LNCaP clone FGC (cell line): ENCODE results near the gene SSH2.
"Not testable (repeated sequence)": the region's sequence is repeated elsewhere in the genome, so short reads cannot be mapped to it uniquely, and the experiment has no call there.

Experiments used
- DNase-seq: peaks from one replicate; pipeline ENCODE4 v3.0.0-alpha.2; 2011; ENCODE audit warnings: low read depth
- H3K4me3 ChIP-seq: 2 replicates; pipeline ENCODE4 v1.5.1; 2011; ENCODE audit warnings: mild to moderate bottlenecking, low read depth, low read length, control low read depth
- CTCF ChIP-seq: IDR thresholded peaks from 2 replicates; pipeline ENCODE4 v1.5.1; 2012; ENCODE audit warnings: mild to moderate bottlenecking; ENCODE audit not compliant: control insufficient read depth, insufficient read depth; ENCODE audit errors: extremely low read depth

The SSH2 gene

DNA sequence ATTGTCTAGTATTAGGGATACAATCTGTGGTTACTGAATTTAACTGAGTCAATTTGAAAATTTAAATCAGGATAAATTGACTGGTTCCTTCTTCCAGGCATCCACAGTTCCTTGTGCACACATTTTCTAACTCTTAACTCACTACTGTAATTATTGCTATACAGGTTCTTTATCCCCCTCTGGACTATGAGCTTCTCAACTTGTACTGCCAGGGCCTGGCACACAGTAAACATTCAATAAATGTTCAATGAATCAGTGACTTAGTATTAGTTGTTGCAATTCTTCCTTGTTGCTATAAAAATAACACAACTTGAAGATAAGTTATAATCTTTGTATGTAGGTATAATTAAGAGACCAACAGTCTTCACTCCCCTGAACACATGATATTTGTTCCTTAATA lies 67.9 kb downstream of the SSH2 start:
- H3K4me3 ChIP-seq, result no peak overlapping the region
- no peak for TF ChIP-seq CTCF
- DNase-seq, result no peak

GRCh38 chr17:29859445-29859844 lies 70.6 kb downstream of the SSH2 start:
- not testable (repeated sequence) for DNase-seq

DNA sequence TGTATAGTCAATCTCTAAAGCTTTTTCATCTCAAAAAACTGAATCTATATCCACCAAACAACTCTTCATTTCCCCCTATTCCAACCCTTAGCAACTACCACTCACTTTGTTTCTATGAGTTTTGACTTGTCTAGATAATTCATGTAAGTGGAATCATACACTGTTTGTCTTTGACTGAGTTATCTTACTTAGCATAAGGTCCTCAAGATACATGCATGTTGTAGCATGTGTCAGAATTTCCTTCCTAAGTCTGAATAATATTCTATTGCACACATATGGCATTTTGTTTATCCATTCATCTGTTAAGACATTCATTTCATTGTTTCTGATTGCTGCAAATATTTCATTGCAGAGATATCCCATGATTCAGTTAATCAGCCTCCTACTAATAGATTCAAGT lies 72.2 kb downstream of the SSH2 start:
- TF ChIP-seq CTCF, result no peak
- no peak for DNase-seq
- H3K4me3 ChIP-seq, result no peak overlapping the region

More at GRCh38 chr17:29859445-29859844, 70.6 kb downstream of the SSH2 start:
- H3K4me3 ChIP-seq, result not testable (repeated sequence)

DNA sequence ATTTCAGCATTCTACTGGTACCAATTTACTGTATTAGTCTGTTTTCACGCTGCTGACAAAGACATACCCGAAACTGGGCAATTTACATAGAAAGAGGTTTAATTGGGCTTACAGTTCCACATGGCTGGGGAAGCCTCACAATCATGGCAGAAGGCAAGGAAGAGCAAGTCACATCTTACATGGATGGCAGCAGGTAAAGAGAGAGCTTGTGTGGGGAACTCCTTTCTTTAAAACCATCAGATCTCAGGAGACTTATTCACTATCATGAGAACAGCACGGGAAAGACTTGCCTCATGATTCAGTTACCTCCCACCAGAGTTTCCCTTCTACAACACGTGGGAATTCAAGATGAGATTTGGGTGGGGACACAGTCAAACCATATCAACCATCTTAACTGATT lies 72.9 kb downstream of the SSH2 start:
- H3K4me3 ChIP-seq, DNase-seq: not testable (repeated sequence)

DNA sequence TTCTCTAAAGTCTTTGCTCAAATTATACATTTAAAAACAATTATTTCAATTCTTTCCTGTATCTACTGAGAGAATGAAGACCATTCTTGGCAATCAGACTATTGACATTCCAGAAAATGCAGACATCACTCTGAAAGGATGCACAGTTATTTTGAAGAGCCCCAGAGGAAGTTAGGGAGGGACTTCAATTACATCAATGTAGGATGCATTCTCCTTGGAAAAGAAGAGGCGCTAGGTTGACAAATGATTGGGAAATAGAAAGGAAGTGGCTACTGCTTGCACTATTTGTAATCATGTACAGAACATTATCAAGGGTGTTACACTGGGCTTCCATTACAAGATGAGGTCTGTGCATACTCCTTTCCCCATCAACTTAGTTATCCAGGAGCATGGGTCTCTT lies 74.3 kb downstream of the SSH2 start:
- DNase-seq, result no peak
- H3K4me3 ChIP-seq, result no peak overlapping the region
- no peak for TF ChIP-seq CTCF

GRCh38 chr17:29848737-29849136 lies 81.3 kb downstream of the SSH2 start:
- DNase-seq, result no peak

DNA sequence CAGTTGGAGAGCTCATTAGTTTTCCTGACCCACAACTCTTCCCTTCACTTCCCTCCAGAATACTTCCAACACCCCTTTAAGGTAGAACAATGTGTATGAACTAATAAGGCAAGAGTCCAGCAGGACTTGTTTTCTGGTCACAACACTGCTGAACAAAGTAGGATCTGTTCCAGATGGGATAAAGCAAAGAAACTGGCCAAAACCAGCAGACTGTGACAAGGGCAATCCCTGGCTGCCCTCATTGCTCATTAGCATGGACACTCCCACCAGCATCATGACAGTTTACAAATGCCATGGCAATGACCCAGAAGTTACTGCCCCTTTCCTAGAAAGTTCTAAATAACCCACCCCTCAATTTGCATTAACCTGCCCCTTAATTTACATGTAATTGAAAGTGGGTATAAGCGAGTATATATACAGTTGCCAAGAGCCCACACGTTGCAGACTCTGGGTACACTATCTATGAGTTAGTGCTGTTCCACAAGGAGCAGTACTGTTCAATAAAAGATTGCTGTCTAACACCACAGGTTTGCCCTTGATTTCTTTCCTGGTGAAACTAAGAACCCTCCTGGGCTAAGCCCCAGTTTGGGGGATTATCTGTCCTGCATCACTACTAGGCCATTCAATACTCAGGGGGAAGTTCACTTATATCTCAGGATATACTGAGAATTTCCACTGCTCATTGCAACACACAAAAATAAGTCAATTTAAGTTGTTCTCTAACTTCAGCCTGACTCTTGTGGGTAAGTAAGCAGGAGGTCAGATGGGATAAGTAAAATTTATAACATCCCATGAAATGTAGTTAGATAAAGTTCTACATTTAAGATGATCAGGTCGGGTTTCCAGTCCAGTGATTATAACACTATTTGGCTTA lies 82.3 kb downstream of the SSH2 start:
- DNase-seq, result no peak
- no peak overlapping the region for H3K4me3 ChIP-seq
- no peak for TF ChIP-seq CTCF

More at GRCh38 chr17:29848737-29849136, 81.3 kb downstream of the SSH2 start:
- no peak overlapping the region for H3K4me3 ChIP-seq
- TF ChIP-seq CTCF, result no peak

DNA sequence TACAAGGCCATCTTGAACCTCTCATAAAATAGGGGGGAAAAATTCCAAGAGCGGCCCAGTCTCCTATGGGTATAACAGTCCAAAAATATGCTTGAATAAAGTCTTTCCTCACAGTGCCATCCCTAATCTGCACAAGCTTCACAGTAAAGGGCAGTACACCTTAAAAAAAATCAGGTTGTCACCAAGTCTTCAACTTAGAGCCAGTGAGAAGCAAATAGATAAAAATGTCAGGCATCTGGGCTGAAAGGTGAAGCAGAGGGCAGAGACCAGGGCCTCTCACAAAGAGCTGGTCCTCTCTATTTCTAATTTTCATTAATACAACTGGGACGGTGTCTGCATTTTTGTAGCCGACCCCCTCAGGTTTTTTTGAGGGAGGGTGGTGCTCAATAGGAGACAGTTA lies 82.9 kb downstream of the SSH2 start:
- no peak for TF ChIP-seq CTCF
- H3K4me3 ChIP-seq, result no peak overlapping the region
- DNase-seq, result no peak
